HG03432 (cell line): ENCODE measurements around the gene SLC12A7.
A peak's percentile ranks its signal among the peaks of the same experiment; 100 is the strongest.

Experiments used
- ATAC-seq: cut with Tn5 transposase; IDR thresholded peaks from one replicate; pipeline ENCODE4 v1.9.1; 2021; ENCODE audit warnings: mild to moderate bottlenecking, moderate library complexity; ENCODE audit not compliant: unreplicated experiment

Gene SLC12A7

GRCh38 chr5:1112596-1113331 lies 901 bp upstream of the SLC12A7 start:
- ATAC-seq = no peak

- peak; percentile 21 for ATAC-seq
Measured at GRCh38 chr5:1111241-1111726, 579 bp downstream of the SLC12A7 start.

GRCh38 chr5:1110307-1111240 lies 1.3 kb downstream of the SLC12A7 start:
- ATAC-seq = no peak

DNA sequence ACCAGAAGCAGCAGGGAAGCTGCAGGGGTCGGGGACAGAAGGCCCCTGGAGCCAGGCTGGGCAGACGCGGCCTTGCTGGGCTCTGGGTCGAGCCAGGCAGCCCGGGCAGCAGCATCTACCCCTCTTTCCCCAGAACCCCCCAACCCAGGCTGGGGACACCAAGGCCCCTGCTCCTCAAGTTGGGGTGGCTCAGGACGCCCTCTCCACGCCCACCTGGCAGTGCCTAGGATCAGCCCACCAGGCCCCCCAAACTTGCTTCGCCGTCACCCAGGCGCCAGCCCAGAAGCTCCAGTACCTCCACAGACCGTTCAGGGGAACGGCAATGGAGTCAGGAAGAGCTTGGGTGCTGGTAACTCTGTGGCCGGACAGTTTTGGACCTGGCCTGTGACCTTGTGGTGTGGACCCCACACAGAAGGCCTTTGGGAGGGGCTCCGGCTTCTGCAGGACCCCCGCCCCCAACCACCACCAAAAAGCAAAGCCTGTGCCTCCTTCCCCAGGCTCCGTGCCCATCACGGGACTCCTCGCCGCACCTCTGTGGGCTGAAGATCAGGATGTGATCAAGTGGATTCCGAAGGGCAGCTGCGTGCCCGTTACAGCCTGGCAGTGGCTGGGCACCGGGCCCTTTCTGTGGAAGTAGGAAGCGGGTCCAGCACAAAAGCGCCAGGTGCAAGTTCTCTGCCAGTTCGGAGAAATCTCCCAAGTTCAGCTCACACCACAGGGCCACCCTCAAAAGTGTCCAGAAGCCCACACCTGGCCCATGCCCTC lies 2.1 kb downstream of the SLC12A7 start:
- ATAC-seq = no peak

DNA sequence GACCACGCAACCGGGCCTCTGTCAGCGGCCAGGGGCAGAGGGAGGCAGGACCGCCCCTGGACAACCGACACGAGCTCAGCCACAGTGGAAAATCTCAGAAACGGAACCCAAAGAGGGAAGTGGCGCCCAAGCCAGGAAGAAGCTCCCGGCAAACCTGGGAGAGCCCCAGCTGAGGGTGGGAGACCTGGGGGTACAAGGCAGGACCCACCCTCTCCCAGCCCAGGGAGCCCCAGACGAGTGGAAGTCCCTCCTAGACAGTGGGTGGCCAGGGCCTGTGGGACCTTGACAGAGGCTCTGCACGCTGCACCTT lies 3.0 kb downstream of the SLC12A7 start:
- ATAC-seq = no peak

- ATAC-seq = no peak
Measured at GRCh38 chr5:1108023-1108864, 3.6 kb downstream of the SLC12A7 start.

GRCh38 chr5:1107167-1108022 lies 4.5 kb downstream of the SLC12A7 start:
- ATAC-seq = no peak

DNA sequence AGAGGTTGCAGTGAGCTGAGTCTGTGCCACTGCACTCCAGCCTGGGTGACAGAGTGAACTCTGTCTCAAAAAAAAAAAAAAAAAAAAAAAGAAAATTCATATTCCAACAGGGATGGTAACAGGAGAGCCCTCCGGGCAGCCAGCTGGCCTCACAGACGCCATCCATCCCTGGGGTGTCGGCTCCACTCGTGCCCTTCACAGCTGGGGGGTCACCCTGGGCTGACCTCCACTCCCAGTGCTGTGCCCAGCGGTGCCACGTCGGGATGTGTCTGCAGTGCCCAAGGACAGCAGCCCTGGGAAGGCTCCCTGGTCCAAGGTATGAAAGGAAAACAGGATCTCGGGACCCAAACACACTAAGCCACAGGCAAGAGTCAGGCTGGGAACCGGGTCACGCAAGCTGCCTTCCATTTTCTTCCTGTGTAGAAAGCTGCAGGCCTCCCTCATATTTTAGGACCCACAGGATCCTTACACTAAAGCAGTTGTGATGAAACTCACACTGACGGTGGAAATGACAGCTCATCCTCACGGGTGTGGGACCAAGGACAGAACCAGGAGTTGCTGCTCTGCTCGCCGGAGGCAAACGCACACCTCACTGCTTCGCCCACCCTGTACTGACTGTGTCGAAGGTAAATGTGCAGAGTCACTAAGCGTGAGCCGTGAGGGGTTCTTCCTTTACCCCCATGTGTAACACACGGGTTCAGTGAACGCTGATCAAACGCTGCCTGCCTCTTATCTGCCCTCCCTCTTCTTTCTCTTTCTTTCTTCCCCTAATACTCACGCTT lies 5.3 kb downstream of the SLC12A7 start:
- ATAC-seq = no peak

GRCh38 chr5:1105350-1106265 lies 6.3 kb downstream of the SLC12A7 start:
- ATAC-seq = peak; percentile 53

GRCh38 chr5:1104327-1105006 lies 7.4 kb downstream of the SLC12A7 start:
- ATAC-seq = peak; percentile 45

DNA sequence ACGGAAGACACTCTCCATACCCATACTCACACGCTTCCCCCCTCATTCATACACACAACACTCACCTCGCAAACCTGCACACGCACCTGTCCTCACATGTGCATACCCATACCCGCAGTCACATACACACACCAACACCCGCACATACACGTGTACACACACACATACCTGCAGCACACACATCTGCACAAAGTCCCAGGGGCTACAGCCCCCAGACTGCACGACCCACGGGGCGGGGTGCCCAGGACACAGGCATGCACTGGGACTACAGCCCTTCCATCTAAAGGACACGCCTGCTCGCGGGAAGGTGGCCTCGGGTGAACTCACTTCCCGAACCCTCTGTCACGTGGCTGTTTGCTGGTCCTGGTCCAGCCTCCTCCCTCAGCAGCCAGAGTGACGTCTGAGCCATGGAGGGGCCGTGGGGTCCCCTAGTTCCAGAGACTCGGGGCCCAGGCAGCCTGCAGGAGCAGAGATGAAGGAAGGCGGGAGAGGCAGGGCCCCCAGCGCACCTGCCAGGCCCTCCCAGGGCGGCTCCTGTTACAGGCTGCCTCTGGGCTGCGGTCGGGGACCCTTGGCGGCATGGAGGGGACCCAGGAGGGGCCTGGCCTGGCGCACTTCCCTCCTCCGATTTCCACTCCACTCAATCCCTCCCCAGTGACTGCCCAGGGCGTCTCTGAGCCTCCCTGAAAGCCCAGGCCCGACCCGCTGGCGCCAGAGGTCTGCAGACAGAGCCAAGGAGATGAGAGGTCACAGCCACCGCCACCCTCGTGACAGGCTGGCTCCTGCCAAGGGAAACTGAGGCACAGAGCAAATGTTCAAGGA lies 8.1 kb downstream of the SLC12A7 start:
- ATAC-seq = no peak

GRCh38 chr5:1103093-1103492 lies 8.8 kb downstream of the SLC12A7 start:
- ATAC-seq = no peak

DNA sequence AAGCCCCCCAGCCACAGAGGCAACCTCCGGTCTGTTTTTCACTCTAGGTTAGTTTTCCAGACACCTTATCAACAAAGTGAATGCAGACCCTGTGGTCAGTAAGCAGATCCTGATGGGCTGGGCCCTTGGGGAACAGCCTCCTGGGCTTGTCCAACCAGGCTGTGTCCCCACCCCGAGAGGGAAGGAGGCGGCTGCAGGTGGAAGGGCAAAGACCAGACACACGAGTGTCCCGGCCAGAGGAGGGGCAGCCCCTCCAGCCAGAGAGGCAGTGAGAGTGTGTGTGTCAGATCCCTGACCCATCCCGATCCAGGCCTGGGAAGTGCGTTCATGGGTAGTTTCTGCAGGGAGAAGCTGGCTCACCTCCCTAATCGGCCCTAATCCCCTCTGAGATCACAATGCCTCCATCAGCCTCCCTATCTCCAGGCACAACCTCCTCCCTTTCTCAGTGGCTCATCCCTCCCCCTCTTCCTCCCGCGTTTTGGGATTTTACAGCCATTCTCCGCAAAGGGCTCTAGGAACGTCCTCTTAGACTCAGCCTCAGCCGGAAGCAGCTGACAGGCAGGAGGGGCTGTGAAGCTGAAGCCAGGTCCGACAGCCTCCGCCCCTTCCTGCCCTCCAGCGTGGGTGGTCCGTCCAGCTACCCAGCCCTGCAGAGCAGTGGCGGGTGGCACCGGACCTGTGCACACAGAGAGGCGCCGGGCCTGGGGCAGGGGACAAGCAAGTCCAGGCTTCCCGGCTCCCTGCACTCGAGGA lies 9.7 kb downstream of the SLC12A7 start:
- no peak for ATAC-seq

DNA sequence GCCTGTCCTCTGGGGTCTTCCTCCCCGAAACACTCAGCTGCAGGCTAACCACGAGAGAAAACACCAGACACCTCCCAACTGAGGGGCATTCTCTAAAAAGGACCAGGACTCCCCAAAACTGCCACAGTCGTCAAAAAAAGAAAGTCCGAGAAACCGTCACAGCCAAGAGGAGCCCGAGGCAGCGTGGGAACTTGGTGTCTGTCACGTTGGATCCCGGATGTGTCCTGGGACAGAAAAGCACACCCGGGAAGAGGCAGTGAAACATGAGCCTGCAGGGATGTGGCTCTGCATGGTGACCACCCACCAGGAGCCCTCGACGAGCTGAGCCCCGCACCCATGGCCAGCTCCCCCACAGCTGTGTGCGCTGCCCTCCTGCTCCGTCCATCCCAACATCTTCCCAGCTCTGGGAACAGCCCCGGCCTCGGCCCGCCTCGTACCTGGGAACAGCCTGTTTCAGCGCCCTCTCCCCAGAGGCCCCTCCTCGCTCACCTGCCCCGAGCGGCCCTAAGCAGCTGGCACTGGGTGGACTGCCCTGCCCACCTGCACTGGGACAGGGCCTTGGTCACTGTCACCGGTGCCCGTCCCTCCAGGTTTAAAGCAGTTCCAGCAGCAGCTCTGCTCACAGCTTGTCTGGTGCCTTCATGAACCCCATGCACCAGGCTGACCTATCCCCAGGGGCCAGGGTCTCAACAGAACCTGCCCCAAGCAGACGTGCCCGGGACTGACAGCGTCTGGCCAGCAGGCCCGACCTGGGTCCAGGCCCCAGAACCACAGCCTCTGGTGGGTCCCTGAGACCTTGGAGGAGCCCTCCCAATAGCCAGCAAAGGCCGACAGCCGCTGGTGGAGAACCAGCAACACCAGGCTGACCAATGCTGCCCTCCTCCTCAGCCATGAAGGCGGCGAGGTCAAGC lies 10.9 kb downstream of the SLC12A7 start:
- no peak for ATAC-seq
